ELF-1 (cell line): ENCODE measurements around the gene GJA9.
A peak's percentile ranks its signal among the peaks of the same experiment; 100 is the strongest.
"Not testable (repeated sequence)": the region's sequence is repeated elsewhere in the genome, so short reads cannot be mapped to it uniquely, and the experiment has no call there.

Experiments
- DNase-seq: peaks from one replicate; pipeline ENCODE4 v3.0.0-alpha.2; 2016; ENCODE audit warnings: low read depth, low spot score

The GJA9 gene

DNA sequence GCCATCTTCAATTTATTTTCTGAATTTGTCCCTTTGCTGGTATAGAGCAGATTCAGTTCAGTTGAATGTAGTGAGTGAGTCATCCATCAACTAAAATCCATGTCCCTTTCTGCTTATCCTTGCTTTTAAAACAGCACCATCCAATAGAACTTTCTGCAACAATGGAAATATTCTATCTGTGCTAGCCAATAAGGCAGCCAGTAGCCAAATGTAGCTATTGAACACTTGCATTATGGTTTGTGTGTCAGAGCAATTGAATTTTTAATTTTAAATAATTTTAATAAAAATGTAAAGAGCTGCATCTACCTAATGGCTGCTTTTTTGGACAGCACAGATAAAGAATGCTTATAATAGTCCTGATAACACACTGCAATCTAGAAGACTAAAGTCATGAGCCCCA lies at the start of gene GJA9:
TSS of gene GJA9 (minus strand) at position 101 of the 400 bp plus-strand sequence. CDS start 5,489 bp downstream, outside the sequence.
- no peak for DNase-seq

GRCh38 chr1:38929476-38929875 lies 48.1 kb upstream of the GJA9 start:
- DNase-seq: no peak

GRCh38 chr1:38929054-38929453 lies 47.7 kb upstream of the GJA9 start:
- DNase-seq: no peak

DNA sequence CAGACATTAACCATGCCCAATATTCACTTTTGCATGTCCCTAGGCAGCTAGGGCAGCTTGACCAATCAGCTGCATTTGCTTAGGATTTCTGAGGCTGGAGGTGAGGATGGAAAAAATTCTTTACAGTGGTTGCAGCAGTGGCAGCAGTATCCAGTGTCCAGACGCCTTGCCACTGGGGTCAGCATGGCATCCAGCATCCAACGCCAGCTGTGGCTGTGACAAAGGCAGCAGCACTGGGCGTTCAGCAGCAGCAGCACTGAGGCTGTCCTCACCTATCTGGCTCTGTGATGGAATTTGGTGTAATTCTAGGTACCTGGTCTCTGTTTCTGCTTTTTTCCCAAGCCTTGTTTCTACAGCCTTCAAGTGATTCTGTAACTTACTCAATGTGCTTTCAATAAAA lies 44.7 kb upstream of the GJA9 start:
- DNase-seq: no peak

DNA sequence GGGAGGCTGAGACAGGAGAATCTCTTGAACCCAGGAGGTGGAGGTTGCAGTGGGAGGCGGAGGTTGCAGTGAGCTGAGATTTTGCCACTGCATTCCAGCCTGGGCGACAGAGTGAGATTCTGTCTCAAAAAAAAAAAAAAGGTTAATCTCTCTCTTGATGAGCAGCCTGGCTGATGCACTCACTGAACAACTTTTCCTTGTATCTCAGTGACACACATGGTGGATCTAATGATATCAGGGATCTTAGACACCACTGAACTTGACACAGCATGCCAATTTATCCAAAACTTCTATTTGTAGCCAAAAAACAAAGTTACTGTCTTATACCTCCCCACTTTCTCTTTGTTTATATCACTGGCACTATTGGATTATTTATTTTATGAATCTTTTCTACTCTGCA lies 44.0 kb upstream of the GJA9 start:
- DNase-seq: no peak

DNA sequence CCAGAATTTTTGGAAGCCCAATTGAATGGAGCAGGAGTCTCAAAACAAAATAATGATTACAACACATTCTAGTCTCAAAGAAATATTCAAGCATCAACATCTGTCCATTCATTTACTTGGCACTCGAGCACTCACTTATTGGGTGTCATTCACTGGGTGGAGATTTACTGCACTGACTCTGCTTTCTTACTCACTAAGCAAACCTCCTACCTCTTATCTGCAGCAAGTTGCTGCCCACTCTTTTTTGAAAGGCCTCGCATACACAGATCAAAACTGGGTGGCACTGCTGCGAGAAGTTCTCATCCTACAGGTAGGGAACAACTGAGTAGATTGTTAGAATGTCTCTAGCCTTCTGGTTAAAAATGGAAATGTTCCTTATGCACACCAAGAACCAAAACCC lies 42.2 kb upstream of the GJA9 start:
- no peak for DNase-seq

GRCh38 chr1:38919130-38919529 lies 37.7 kb upstream of the GJA9 start:
- DNase-seq: peak; percentile 16

DNA sequence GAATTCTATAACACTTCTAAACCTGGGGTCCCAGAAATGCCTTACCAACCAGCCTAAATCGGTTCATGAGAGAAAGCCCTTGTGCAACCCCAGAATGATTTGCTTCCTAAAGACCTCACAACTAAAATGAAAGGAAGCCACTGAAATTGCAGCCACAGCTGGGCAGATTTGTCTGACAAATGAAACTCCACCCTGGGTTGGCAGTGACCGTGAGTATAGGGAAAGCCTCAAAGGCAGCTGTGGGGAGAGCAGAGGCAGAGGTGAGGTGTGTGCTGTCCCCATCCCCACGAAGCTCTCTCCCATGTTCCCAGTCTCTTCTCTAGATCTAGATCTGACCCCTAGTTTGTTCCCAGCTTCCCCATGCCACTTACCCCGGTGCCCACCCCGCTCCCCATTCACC lies 37.2 kb upstream of the GJA9 start:
- DNase-seq: no peak

DNA sequence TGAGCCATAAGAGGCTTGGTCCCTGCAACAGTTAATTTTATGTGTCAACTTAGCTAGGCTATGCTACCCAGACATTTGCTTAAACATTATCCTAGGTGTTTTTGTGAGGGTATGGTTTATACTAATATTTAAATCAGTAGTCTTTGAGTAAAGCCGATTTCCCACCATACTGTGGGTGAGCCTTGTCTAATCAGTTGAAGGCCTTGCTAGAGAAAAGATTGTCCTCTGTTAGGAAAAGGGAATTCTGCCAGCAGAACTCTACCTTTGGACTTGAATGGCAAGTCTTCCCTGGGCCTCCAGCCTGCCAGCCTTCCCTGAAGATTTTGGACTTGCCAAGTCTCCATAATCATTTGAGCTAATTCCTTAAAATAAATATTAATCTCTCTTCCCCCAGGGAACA lies 36.4 kb upstream of the GJA9 start:
- DNase-seq: no peak

GRCh38 chr1:38917337-38917736 lies 36.0 kb upstream of the GJA9 start:
- DNase-seq: no peak

- no peak for DNase-seq
These were observed 34.1 kb upstream of the GJA9 start for GRCh38 chr1:38915352-38915948.

GRCh38 chr1:38914908-38915307 lies 33.5 kb upstream of the GJA9 start:
- DNase-seq: not testable (repeated sequence)

GRCh38 chr1:38908821-38909220 lies 27.4 kb upstream of the GJA9 start:
- DNase-seq: no peak

- DNase-seq: no peak
These were observed 24.6 kb upstream of the GJA9 start for GRCh38 chr1:38905985-38906384.

- DNase-seq: no peak
These were observed 18.2 kb upstream of the GJA9 start for GRCh38 chr1:38899560-38899959.

GRCh38 chr1:38898653-38899230 lies 17.4 kb upstream of the GJA9 start:
- DNase-seq: no peak

DNA sequence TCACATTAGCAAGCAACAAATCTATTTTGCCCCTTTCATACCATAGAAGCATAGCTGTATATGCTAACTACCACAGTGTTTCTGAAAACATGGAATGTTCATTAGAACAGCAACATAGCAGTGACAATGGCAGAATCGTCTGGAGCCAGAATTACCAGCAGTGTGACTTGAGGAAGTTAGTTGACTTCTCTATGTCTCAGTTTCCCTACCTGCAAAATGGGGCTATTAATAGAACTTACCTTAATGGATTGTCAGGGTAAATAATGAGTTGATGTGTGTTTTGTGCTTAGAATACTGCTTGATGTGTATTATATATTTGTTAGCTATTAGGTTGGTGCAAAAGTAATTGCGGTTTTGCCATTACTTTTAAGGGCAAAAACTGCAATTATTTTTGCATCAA lies 14.8 kb upstream of the GJA9 start:
- DNase-seq: no peak

DNA sequence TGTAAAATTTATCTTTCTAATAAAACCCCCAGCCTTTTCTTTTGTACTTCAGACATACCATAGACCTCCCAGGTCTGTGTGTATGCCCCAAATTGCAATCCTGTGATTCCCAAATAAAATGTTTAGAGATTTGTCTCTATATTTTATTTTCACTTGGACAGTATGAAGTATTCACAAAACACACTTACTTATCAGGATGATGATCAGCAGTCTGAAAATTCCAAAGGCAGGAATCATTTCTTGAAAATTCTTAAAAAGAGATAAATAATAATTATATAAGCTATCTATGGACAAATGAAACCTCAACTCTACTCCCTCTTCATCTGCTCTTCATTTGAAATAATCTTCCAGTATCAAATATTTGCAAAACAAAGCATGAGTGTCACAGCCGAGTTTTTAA lies 11.6 kb upstream of the GJA9 start:
- no peak for DNase-seq

DNA sequence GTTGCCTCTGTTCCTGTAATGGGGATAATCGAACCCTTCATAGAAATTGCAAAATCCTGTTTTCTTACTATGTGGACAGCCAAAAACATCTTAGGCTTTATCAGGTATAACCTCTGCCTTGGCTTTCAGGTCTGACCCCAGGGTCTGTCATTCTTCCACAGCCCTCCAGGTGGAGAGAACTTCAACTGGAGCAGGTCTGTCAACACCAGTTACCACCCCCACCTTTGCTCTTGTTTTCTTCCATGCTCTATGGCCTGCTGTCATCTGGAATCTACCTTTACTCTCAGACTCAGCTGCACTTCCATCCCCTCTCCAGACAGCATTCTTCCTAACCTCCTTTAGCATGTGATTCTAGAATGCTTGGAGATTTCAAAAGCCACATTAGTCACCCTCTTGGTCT lies 10.4 kb upstream of the GJA9 start:
- DNase-seq: peak; percentile 51

DNA sequence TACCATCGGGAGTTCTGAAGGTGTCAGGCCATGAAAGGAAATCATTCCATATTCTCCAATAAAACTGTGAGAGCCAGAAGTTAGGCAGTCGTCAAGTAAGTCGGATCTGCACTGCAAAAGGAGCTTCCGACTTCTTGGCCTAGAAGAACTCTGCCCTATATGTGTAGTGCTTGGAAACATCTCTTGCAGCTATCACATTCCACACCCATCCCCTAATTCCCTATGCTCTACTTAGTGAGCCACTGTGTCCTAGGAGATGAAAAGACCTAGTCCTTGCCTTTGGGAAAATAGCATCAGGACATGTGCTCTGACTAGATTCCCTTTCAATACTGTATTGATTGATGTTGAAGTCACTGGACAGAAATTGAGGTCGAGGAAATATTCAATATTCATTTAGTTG lies 8.2 kb upstream of the GJA9 start:
- DNase-seq: no peak

DNA sequence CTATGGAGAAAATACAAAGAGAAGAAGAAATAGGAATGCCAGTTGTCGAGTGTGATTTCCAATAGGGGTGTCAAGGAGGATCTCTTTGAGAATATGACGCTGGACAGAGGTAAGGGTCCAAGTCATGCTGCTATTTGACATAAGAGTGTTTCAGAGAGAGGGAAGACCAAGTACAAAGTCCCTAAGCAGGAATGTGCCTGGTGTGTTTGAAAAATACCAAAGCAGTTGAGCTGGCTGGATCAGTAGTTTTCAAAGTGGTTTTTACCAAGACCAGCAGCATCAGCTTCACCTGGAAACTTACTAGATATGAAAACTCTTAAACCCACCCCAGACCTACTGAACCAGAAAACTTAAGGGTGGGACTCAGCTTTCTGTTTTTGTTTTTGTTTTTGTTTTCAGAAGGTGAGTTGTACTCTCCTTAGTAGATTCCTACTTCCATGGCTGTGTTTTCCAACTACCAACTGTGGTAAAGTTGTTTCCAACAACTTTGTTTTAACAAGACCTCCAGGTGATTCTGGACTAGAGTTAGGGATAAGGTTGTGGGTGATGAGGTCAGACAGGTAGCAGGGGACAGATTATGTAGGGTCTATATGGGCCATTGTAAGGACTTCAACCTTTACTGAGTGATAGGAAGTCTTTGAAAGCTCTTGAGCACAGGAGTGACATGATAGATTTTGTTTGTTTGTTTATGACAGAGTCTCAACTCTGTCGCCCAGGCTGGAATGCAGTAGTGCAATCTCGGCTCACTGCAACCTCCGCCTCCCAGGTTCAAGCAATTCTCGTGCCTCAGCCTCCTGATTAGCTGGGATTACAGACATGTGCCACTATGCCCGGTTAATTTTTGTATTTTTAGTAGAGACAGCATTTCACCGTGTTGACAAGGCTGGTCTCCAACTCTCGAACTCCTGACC lies 7.3 kb upstream of the GJA9 start:
- DNase-seq: no peak

DNA sequence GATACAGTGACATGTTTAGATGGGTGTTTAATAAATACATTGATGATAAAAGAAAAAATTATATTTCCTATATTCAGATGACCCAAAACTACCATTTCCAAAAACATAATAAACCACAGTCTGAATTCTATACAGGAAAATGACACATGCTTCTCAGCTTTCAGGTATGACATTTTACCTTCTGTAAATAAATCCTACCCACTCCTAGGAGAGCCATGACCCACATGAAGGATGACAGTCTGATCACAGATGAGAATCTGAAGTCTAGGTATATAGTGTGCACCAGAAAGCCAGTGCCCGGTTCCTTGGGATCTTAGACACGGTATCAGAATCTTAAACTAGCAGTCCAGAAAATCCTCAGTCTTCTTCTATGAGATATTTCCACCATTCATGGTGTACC lies 3.7 kb upstream of the GJA9 start:
- DNase-seq: no peak

GRCh38 chr1:38875811-38876210 lies 5.6 kb downstream of the GJA9 start:
- no peak for DNase-seq
